HG02623 (cell line): ENCODE results near the gene LNP1.
"Not testable (repeated sequence)": the region's sequence is repeated elsewhere in the genome, so short reads cannot be mapped to it uniquely, and the experiment has no call there.

Experiments used
- ATAC-seq: cut with Tn5 transposase; IDR thresholded peaks from one replicate; pipeline ENCODE4 v1.9.1; 2021; ENCODE audit warnings: moderate library complexity; ENCODE audit not compliant: unreplicated experiment

Gene LNP1

GRCh38 chr3:100400780-100401673 lies at the start of gene LNP1, which contains the start of gene TOMM70:
LNP1 (plus strand) TSS chr3:100401539; CDS start chr3:100429730, 28,191 bp downstream.
TOMM70 (minus strand) TSS chr3:100401089; CDS start chr3:100400949, 140 bp downstream.
- ATAC-seq: peak; percentile 87

GRCh38 chr3:100351770-100352169 lies 49.6 kb upstream of the LNP1 start:
- ATAC-seq: not testable (repeated sequence)

- ATAC-seq: no peak
Measured at GRCh38 chr3:100352296-100353231, 48.8 kb upstream of the LNP1 start.

GRCh38 chr3:100354850-100355249 lies 46.5 kb upstream of the LNP1 start:
- no peak for ATAC-seq

- ATAC-seq: no peak
Measured at GRCh38 chr3:100358413-100358812, 42.9 kb upstream of the LNP1 start.

DNA sequence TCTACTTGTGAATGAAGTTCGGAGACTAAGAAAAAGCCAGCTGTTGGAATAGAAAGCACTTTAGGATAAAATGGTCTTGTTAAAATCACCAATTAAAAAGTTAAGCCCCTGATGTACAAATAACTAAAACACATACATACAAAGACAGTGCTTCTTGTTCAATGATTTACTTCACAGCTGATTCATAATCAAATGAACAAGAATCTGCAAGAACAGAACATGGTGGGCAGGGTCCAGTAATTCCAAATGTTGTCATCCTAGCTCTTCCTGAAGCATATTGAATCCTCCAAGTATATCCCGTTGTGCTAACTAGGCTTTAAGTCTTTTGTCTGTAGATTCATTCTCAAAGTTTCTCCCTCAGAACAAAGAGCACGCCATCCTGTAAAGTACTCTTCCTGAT lies 42.3 kb upstream of the LNP1 start:
- ATAC-seq: no peak

GRCh38 chr3:100360757-100361496 lies 40.4 kb upstream of the LNP1 start:
- ATAC-seq: no peak

- ATAC-seq: no peak
Measured at GRCh38 chr3:100361897-100362296, 39.4 kb upstream of the LNP1 start.

- ATAC-seq: no peak
Measured at GRCh38 chr3:100364421-100364820, 36.9 kb upstream of the LNP1 start.

DNA sequence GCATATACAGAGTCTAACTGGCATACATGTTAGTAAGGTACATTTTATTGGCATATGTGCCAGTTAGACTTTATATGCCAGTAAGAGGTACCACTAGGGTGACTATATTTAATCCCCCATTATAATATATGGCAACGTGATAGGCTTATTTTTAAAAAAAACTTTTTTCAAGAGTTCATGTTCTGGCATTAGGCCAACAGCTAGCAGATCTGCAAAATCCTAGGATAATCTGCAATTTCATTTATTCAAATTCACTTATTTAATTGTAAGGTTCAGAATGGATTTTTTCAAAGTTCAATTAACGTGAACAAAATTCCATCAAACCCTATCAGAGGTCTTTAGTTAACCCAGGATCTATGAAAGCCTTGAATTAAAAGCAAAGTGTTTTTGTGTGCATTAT lies 34.9 kb upstream of the LNP1 start:
- ATAC-seq: no peak

GRCh38 chr3:100368441-100368840 lies 32.9 kb upstream of the LNP1 start:
- no peak for ATAC-seq

DNA sequence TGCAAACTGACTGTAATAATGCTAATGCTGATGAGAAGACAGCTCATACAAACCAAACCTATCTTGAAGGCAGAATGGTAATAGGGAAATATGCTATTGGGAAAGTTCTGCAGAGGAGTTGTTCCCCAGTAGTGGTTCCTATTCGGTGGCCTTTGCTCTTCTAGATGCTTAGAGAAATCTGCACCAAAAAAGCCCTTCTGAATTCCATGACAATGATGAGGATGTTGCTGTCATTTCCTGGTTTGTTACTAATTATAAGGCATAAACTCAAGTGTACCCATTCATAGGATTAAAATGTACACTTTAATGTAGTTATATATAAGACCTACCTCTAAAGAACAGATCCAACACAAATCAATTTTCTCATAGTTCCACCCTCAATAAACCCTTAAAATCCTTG lies 30.6 kb upstream of the LNP1 start:
- ATAC-seq: no peak

DNA sequence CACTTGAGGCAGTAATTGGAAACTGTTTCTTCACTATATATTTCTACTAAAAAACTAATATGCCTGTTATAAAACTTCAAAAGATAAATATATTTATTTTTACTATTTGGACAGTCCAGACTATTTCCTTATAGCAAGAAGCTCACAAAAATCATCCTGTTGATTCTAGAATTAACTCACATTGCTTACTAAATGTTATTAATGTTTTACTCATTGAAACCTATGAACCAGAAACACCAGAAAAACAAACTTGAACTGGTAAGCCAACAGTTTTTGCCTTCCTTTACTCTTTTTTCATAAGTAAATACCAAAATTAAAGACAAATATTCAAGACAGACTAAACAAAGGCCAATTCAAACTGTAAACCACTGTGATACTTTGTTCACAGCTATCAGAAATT lies 26.8 kb upstream of the LNP1 start:
- no peak for ATAC-seq

DNA sequence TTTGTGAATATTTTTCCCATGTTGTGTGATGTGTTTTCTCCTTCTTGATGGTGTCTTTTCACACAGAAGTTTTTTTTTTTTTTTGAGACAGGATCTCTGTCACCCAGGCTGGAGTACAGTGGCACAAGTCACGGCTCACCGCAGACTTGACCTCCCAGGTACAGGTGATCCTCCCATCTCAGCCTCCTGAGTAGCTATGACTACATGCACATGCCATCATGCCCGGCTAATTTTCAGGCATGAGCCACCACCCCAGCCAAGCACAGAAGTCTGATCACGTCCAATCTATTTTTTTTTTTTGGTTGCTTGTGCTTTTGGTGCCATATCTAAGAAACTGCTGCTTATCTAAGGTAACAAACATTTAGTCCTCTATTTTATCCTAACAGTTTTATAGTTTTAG lies 25.0 kb upstream of the LNP1 start:
- ATAC-seq: no peak

DNA sequence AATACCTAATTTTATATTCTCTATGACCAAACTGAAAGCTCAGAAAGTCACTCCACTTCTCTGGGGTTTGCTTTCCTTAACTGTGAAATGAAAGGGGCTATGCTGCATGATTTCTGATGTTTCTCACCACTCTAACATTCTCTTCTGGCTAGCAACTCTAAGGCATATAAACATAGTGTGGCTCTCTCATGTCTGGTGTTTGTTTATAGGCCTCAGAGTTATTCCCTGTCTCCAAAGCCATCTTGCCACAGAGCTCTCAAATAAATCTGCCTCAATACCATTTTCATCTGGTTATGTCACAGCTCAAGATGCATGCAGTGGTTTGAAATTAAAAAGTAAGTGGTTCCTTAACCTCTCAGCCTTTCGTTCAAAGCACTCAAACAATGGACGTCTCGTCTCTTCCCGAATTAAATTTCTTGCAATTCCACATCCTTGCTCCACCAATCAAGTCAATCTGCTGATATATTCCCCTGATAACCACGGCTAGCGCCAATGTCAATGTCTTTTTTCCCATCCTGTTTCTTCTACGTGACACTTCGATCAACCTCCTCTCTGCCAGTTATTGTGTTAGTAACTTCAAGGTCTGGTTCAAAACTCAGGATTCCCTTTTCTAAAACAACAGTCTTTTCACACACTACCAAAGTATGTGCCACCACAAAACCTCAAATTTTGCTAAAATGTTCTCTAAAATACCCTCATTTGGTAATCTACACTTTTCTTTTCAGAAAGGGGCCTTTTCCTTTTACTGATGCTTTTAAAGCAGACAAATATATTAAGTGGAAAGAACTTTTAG lies 16.4 kb upstream of the LNP1 start:
- ATAC-seq: no peak

- ATAC-seq: no peak
Measured at GRCh38 chr3:100386437-100387074, 14.8 kb upstream of the LNP1 start.

GRCh38 chr3:100389025-100389424 lies 12.3 kb upstream of the LNP1 start:
- ATAC-seq: no peak

- ATAC-seq: no peak
Measured at GRCh38 chr3:100395679-100396431, 5.5 kb upstream of the LNP1 start.

- ATAC-seq: no peak
Measured at GRCh38 chr3:100396967-100397366, 4.4 kb upstream of the LNP1 start.
